ENCODE measurements around the gene KCMF1.

- TF ChIP-seq CTCF (IDR thresholded peaks at IDR 0.05) (no peak), POLR2A (IDR thresholded peaks at IDR 0.05) (no peak)
Measured at GRCh38 chr2:84957771-84958134, 13.2 kb upstream of the KCMF1 start.
